Stimulated activated CD4-positive, alpha-beta T cell treated with anti-CD3 and anti-CD28 coated beads, Interleukin-1b, Interleukin-23, amount 100 ng/mL, for 1 hour (primary cell): Measurements from ENCODE around the gene CFAP97D1.

Experiments
- DNase-seq, 2 donors: peaks; one replicate each; pipeline ENCODE4 v3.0.0-alpha.2; 2020; ENCODE audit warnings: low read depth in 2 of 2

Gene CFAP97D1

DNA sequence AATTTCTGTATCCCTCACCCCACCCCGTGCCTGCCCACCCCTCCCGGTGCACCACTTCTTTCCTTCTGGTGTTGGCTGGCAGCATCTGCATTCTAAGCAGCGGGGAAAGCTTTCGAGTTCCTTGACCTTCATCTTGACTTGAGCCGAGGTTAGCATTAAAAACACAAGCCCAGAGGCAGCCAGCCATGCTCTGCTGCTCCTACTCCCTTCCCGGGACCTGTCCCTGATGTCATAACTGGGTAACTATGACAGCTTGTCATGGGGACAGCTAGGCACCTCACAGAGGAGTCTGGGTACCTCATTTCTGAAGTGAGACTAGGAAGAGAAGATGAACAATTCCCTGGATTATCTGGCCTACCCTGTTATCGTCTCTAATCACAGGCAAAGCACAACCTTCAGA, at the start of gene CFAP97D1:
TSS of gene CFAP97D1 (plus strand) at position 301 of the 400 bp plus-strand sequence. CDS start at position 329, 28 bp downstream.
- no peak for DNase-seq

DNA sequence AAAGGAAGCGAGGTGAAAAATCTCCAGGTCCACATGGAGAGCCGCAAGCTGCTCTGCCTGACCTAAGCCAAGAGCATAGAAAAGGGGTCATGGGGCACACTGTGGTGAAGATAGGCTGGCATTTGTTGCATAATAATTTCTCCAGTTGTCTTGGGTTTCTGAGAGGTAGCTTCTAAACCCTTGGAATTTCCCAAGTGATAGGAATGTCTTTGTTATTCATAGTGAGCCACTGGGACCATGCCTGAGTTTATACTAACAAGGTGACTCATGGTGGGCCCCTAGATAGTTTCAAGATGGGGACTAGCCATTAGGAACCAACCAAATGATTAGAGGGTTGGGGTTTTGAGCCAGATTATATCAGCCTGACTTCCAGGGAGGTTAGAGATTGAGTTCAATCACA, 47.3 kb upstream of the CFAP97D1 start:
- DNase-seq = no peak

DNA sequence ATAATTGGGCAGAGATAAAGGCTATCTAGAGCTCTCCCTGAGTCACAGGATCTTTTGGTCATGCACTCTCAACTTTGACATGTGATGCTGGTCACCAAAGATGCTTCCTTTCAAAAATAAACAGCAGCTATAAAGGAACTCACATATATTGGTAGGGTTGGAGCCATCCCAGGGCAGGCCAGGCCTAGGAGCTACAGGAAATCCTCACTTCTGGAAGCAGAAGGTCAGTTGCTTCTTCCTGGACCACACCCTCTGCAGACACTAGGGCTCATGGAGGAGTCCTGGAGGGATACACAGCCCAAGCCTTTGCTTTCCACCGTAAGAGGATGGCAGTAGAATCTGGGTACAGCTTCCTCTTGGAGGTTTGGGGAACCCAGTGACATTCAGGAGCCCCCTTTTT, 46.3 kb upstream of the CFAP97D1 start:
- no peak for DNase-seq

DNA sequence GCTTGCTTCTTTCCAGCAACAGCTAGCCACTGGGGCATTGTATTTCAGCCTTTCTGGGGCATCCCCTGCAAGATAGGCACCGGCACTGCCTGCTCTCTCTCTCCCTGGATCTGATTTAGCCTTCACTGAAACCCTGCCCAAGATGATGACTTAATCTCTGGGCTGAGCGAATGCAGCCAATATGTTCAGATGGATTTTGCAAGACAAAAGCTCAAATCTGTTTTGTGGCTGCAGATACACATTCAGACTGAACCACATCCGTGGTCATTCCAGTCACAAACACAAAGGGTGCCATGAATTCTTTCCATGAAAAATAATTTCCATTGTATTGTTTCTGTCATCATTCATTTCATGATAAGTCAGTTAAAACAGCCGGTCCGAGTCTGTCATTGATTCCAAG, 45.9 kb upstream of the CFAP97D1 start:
- DNase-seq = no peak

DNA sequence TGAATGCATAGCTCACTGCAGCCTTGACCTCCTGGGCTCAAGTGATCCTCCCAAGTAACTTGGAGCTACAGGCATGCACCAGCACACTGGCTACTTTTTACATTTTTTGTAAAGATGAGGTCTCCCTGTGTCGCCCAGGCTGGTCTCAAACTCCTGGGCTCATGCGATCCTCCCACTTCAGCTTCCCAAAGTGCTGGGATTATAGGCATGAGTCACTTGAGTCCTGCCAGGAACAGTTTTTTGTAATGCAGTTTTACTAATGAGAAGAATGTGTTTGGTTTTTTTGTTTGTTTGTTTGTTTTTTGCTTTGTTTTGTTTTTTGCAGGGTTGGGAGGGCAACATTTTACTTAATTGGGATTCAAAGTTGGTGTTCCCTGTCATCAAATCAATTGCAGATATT, 43.8 kb upstream of the CFAP97D1 start:
- no peak for DNase-seq

DNA sequence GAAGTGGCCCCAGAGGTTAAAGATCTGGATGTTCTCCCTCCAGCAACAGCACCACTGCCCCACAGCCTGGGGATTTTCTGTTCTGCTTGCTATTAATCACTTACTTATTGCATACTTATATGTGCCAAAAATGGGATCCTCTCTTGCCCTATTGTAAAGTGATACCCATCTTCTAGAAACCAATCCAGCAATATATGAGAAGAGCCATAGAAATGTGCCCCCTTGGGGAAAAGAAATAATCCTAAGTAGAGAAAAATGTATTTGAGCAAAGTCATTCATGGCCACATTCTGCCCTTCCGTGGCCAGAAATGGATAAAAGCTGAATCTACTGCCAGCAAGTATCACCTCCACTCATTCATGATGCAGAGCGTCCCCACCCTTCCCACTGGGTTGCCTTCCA, 42.5 kb upstream of the CFAP97D1 start:
- DNase-seq = no peak

DNA sequence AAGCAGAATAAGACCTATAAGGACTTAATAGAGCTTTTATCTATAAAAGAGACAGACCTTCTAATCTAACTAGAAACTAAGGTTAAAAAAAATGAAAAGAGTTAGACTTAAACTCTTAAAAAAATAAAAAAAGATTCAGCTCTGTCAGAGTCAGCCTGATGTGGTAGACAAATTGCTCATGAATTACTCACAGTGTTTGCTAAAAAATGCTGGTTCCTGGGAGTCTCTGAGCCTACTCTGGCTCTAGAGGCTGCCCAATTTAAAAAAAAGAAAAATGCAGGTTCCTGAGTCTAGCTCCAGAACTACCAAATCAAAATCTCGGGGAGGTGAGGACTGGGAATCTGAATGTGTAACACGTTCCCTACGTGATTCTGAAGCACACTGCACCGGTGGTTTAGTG, 39.7 kb upstream of the CFAP97D1 start:
- DNase-seq = no peak

DNA sequence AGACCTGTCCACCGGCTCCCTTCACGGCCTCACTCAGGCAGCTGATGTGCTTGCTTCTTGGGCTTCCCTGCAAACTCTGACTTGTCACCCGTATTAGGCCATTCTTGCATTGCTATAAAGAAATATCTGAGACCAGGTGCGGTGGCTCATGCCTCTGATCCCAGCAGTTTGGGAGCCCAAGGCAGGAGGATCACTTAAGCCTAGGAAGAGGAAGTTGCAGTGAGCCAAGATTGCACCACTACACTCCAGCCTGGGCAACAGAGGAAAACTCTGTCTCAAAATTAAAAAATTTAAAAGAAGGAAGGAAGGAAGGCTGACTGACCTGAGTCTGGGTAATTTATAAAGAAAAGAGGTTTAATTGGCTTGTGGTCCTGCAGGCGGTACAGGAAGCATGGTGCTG, 38.6 kb upstream of the CFAP97D1 start:
- DNase-seq = no peak

DNA sequence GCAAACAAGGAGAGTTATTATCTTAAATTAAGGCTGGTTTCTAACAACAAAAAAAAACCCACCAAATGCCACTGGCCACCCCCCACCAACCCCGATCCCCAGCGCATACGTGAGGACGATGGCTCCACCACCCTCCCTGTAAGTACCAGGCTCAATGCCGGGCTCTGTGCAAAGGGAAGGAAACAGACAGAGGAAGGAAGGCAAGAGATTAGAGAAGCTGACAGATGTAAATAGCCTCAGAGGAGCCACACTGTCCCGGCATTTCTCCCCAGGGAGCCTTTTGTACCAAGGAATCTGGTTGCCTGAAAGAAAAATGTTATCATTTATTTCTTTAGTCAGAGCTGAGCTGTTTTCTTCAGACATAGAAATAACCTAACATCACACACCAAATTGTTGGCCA, 34.7 kb upstream of the CFAP97D1 start:
- DNase-seq = no peak

DNA sequence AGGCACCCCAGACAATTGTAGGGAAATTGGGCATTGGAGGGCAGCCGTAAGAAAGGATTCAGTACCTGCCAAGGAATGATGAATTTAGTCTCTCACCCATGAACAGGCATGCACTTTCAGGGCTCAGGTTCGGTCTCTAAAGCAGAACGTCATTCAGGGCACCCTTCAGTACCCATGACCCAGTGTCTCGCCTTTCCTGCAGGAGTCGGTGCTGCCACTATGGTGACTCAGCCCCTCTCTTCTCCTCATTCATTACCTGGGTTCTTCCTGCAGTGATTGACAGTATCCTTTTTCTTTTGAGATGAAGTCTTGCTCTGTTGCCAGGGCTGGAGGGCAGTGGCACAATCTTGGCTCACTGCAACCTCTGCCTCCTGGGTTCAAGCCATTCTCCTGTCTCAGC, 30.1 kb upstream of the CFAP97D1 start:
- no peak for DNase-seq

DNA sequence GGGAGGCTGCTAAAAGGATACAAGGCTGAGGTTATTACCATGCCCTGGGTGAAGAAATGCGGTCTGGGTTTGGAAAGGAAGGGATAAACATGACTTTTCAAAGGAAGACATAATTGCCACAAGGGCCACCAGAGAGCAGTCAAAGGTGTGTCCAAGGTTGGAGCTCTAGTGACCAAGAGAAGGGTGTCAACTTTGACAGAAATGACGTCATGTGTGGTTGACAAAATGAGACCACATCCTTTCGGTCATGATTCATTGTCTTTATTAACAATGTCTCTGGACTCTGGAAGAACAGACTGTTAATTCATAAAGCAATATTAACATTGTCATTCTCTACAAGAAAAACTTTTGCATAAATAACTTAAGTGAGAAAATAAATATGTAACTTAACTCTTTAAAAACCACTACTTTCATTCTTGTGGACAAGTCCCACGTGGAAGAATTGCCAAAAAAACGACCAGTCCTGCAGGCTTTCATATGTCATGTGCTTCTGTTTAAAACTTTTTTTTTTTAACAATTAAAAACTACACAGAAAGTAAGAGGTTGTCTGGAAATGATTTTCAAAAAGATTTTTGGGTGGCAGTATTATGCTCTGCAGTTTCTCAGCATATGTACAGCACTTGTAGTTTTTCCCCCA, 26.6 kb upstream of the CFAP97D1 start:
- DNase-seq = no peak

DNA sequence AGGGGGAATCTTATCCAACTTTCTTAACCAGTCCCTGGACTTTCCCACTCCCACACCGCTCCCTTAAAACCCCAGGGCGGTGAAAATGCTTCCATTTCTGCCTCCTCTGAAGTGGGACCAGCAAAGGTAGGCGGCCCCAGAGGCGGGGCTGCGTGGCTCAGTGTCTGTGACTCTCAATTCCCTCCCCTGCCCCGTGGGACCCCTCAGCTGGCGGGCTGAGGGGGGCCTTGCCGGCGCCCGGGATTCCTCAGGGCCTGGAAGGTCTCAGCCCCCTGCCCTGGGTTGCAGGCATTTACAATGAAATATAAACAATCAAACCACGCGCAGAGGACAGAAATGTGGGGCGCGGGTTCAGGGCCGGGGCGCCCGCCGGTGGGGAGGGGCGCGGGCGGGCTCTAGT, 25.3 kb upstream of the CFAP97D1 start:
- no peak for DNase-seq

DNA sequence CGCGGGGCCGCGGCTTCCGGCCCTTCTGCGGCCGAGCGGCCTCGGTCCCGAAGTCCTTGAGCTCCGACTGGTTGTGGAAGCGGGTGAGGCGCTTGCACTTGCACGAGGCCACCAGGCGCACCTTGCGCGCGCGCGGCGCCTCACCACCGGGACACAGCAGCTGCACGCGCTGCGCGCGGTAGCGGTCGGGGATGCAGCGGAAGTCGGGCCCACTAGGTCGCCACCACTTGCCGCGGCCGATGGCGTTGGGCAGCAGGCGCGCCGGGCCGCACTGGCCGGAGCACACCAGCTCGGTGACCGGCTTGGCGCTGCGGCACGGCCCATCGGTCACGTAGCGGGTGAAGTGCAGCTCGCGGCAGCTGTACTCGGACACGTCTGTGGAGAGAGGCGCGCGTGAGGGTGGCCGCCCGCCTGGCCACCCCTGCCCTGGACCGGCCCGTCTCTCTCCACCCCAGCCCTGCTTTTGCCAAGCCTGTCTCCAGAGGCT, 24.8 kb upstream of the CFAP97D1 start:
- no peak for DNase-seq

DNA sequence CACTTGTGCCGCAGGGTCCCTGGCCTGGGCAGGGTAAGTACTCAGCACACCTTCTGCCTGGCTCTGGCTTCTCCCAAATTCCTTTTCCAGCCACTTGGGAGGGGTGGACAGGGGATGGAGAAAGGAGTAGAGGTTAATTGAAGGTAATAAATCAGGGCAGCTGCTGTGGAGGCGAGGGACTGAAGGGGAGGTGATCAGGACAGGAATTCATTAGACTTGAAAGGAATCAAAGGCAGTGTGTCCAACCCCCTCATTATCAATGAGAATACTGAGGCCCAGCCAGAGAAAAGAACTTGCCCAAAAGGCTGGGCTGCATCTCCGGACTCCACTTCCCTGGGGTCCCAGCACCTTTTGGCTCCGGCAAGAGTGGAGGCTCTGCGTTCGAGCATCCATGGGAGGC, 24.0 kb upstream of the CFAP97D1 start:
- no peak for DNase-seq

DNA sequence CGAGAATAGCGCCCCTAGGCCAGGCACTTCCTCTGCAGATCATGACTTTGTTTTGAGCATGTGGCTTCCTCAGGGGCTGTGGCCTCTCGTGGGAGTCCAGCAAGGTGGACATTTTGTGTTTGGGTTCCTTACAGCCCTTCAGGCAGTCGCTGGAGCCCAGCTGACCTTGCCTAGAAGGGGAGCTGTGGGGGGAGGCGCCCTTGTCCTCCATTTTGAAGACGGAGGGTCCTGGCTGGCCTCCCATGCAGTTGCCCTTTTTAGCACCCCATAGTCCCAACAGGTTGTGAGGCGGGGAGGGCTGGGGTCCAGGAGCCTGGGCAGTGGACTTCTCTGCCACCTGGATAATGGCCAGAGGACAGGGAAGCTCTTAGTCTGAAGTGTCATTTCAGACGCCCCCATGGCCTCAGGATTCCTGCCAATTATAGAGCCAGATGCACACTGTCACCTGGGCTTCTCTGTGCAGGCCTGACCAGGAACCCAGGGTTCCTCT, 23.0 kb upstream of the CFAP97D1 start:
- no peak for DNase-seq

DNA sequence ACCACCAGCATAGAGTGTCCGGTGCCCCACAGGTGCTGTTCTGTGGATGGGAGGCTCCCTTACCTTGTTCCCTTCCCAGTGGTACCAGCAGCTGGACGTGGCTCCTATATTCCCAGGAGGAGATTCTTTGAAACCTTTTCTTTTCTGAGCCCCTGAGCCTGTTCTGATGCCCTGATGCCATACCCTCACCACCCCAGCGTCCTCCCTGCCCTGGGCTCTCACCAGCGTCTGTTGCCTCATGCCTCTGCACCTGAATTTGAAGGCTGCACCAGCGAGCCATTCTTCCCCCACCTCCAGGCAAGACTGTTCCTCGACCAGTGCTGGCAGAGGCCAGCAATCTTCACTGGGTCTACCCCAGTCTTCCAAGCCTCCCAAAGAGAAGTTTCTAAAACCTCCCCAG, 22.1 kb upstream of the CFAP97D1 start:
- DNase-seq = no peak

DNA sequence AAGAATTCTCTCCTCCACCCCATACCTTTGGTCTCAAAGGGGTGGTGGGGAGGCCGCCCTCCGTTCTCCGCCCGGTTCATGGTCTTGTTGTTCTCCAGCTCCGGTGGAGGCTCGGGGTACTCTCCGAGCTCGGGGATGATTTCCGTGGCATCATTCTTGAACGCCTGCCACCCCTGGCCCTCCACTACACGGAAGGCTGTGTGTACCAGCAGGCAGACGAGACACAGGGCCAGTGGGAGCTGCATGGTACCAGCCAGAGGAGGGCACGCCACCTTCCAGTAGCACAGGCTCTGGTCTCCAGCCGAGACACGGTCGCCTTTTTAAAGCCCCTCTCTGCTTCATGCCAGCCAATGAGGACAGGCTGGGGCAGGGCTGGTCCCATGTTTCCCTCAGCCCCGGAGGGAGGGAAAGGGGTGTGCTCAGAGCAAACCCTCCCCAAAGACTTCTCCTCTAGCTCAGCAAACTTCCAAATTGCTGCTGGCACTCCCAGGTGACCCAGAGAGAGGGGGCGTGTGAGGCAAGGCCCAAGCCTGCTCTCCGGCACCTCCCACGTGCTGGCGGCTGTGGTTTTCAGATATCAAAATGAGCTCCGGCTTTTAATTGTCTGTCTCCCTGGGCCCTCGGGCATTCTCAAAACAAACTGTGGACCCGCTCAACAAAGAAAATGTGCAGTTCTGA, 21.6 kb upstream of the CFAP97D1 start, which contains the start of gene SOST:
TSS of gene SOST (minus strand) at position 295 of the 678 bp plus-strand sequence. CDS start at position 245, 50 bp downstream.
- DNase-seq = no peak

DNA sequence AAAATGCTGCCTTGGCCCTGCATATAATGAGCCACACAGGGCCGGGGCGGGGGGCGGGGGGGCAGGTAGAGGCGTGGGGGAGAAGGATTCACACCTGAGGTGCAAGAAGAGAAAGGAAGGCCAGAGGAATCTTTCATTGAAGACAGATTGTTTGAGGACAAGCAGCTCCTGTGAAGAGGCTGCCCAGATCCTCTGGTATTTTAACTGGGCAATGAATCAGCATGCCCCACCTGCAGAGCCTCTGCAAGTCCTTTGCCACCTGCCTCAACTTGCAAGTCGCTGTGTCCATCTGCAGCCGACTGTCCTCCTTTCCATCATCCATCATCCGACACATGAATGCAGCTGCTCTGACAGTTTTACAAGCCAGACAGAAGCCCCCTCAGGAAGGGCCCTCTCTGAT, 20.4 kb upstream of the CFAP97D1 start:
- no peak for DNase-seq

DNA sequence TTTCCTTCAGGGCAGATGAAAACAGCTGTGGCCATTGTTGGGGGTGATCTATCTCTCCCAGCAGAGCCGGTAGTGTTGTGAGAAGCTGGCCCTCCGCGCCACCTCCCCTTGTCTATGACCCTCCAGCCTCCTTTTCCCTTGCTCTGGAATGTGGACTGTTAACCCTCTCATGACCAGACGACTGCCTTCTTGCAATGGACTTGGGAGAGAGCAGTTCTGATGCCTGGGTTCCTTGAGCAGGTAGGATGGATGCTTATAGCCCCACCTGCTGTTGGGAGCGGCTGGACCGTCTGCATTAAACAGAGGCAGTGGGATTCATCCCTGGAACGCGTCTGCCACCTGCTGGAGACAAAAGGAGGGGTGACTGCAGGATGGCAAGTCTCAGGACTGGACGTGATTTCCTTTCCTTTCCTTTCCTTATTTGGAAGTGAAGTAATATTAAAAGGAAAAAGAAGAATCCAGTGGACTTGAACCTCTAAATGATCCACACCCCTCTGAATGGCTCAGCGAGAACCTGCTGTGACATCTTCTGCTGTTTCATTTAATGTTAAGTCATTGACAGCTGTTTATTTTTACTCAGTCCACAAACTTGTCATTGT, 19.9 kb upstream of the CFAP97D1 start:
- DNase-seq = peak; percentile 70 to 86

DNA sequence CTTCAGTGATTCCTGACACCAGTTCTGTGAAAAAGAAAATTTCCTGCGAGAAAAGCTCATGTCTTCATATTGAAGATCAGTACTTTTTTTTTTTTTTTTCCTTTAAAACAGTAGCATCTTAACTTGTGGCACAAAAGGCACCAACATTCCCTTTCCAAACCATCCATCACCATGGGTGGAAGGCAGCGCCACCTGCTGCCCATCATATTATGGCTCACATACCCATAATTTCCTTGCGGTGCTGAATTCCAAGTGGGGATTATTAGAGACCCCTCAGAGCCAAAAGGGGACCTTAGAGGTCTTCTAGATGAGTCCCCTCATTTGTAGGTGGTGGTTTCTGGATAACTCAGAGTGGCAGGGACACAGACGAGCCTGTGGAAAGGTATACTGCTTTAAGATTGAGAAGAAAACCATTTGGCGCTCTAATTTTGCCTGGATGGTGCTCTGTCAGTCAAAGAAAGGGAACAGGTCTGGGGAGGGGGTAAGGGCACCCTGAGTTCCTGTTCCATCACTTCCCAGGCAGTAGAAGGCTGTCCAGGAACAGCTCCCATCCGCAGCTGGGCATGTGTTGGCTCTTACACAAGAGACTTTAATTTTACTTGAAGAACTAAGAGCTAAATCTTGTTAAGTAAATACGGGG, 13.7 kb upstream of the CFAP97D1 start:
- peak in 1 of 2 donors; percentile 30 for DNase-seq

DNA sequence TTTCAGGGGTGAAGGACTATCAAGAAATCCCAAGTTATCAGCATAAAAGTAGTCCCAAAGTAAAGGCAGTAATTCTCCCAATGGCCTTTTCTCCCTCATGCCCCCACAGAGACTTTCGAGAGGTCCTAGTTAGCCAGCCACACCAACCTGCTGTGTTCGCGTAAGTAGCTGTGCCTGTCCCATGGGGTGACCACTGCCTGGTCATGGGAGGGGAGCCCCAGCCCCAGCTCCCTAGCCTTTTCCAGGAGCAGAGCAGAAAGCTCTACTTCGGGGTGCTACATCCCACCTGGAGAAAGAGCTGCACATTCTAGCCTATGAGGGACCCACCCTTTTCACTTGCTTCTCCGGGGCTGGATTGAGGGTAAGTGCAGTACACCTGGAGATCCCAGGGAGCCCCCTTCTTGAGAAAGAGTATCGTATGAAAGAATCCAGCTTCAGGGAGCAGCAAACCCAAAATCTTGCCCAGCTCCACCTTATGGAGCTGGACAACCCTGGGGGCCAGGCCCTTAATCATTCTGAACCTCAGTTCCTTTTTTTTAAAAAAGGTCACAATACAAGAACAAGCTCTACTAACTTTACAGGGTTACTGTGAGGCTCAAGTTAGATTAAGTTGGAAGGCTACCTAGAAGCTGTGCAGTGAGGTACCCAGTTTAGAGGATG, 13.1 kb upstream of the CFAP97D1 start:
- DNase-seq = no peak

DNA sequence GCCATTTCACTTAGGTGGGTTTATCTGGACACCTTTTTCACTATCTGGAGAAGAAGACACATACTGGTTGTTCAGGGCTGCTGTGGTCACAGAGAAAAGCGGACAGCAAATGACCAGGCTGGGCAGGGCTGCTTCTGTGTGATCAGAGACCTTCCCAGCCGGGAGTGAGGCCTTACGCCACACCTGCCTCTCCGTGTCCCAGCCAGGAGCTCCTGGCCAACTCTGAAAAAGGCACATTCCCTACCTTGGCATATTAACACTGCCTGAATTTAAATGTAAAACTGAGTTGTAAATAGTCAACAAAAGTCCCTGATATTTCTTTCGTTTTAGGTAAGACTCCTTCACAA, 12.5 kb upstream of the CFAP97D1 start:
- no peak for DNase-seq
